Occipital lobe (tissue), 2 donors: ENCODE results near the gene VWA8. TPM values are rescaled to one million over a fixed set of nuclear protein-coding genes. Genes with fewer than 3 reads are reported as not detected.

Source experiments
- DNase-seq: peaks from one replicate; lab custom pipeline; 2025; lab: John Stamatoyannopoulos, UW
- total RNA-seq: library from RNA; depleted of rRNA; stranded (reverse); fragments of >200 nt; gene quantifications from one replicate; pipeline ENCODE4 v1.2.3, GENCODE V29; 2014

The VWA8 gene
- total RNA-seq, 1 donor from 2014 or later, result 53.7 TPM

GRCh38 chr13:41615528-41615855 lies 345.4 kb downstream of the VWA8 start:
- no peak for DNase-seq

- no peak for DNase-seq
Observed at GRCh38 chr13:41614671-41615527, 346.0 kb downstream of the VWA8 start.

GRCh38 chr13:41613984-41614661 lies 346.8 kb downstream of the VWA8 start:
- DNase-seq, result no peak

- DNase-seq, result no peak
Observed at GRCh38 chr13:41613471-41613870, 347.4 kb downstream of the VWA8 start.

GRCh38 chr13:41611385-41611784 lies 349.5 kb downstream of the VWA8 start:
- DNase-seq, result no peak

GRCh38 chr13:41610404-41610803 lies 350.5 kb downstream of the VWA8 start:
- no peak for DNase-seq

- DNase-seq, result no peak
Observed at GRCh38 chr13:41609828-41610227, 351.1 kb downstream of the VWA8 start.

- no peak for DNase-seq
Observed at GRCh38 chr13:41608839-41609177, 352.1 kb downstream of the VWA8 start.

GRCh38 chr13:41608111-41608838 lies 352.6 kb downstream of the VWA8 start:
- DNase-seq, result no peak

- DNase-seq, result no peak
Observed at GRCh38 chr13:41606646-41607045, 354.3 kb downstream of the VWA8 start.

- DNase-seq, result no peak
Observed at GRCh38 chr13:41605319-41606285, 355.3 kb downstream of the VWA8 start.

GRCh38 chr13:41603917-41604316 lies 357.0 kb downstream of the VWA8 start:
- DNase-seq, result no peak

GRCh38 chr13:41601718-41602445 lies 359.0 kb downstream of the VWA8 start:
- DNase-seq, result no peak

GRCh38 chr13:41599619-41600018 lies 361.3 kb downstream of the VWA8 start:
- no peak for DNase-seq

GRCh38 chr13:41597348-41598041 lies 363.4 kb downstream of the VWA8 start:
- no peak for DNase-seq

- DNase-seq, result no peak
Observed at GRCh38 chr13:41596190-41596589, 364.7 kb downstream of the VWA8 start.

GRCh38 chr13:41595298-41595697 lies 365.6 kb downstream of the VWA8 start:
- no peak for DNase-seq

GRCh38 chr13:41590643-41591042 lies 370.3 kb downstream of the VWA8 start:
- no peak for DNase-seq

GRCh38 chr13:41590122-41590521 lies 370.8 kb downstream of the VWA8 start:
- DNase-seq, result no peak

GRCh38 chr13:41589434-41589833 lies 371.5 kb downstream of the VWA8 start:
- no peak for DNase-seq
